OCI-LY7 (cell line): ENCODE data around the gene C1orf159. TPM values are rescaled to one million over a fixed set of nuclear protein-coding genes. Genes with fewer than 3 reads are reported as not detected.

Experiments
- BruUV-seq: library from RNA; stranded (reverse); fragments of 400-500 nt; replicated peaks from 2 replicates; lab custom pipeline; 2021; lab: Mats Ljungman, UMichigan
- CTCF ChIA-PET: fragments of 300-600 bp; sonication (Branson Sonifier 250); formaldehyde crosslinking; loops from one replicate; lab custom pipeline; 2022; ENCODE audit warnings: antibody characterized with exemption; ENCODE audit not compliant: unreplicated experiment; lab: Charles Lee
- POLR2A ChIA-PET: fragments of 300-600 bp; sonication (Branson Sonifier 250); formaldehyde crosslinking; loops from one replicate; lab custom pipeline; 2022; ENCODE audit warnings: antibody characterized with exemption; lab: Charles Lee
- DNase-seq: peaks from one replicate; pipeline ENCODE4 v3.0.0-alpha.2; 2015; ENCODE audit warnings: low spot score
- H2AFZ ChIP-seq: fragments of 200-600 bp; sonication (generic), shearing (Covaris generic); 2 replicates; pipeline ENCODE4 v1.6.1; 2014; ENCODE audit warnings: mild to moderate bottlenecking, antibody characterized with exemption, low read length, moderate library complexity
- H3K27ac ChIP-seq: fragments of 200-600 bp; sonication (generic); 2 replicates; pipeline ENCODE4 v1.5.1; 2014; ENCODE audit warnings: mixed run types, low read depth, mild to moderate bottlenecking, moderate library complexity, low read length, inconsistent platforms; ENCODE audit not compliant: poor library complexity, severe bottlenecking
- H3K36me3 ChIP-seq: fragments of 200-600 bp; sonication (generic); 2 replicates; pipeline ENCODE4 v1.6.1; 2014; ENCODE audit warnings: mild to moderate bottlenecking, antibody characterized with exemption, low read length, moderate library complexity, mixed read lengths; ENCODE audit not compliant: insufficient read depth
- H3K4me1 ChIP-seq: fragments of 200-600 bp; sonication (generic); 2 replicates; pipeline ENCODE4 v1.5.1; 2014; ENCODE audit warnings: mild to moderate bottlenecking, low read length; ENCODE audit not compliant: insufficient read depth, poor library complexity, severe bottlenecking
- H3K4me2 ChIP-seq: fragments of 200-600 bp; sonication (generic); 2 replicates; pipeline ENCODE4 v1.6.1; 2014; ENCODE audit warnings: mild to moderate bottlenecking, low read length
- H3K4me3 ChIP-seq: fragments of 200-600 bp; sonication (generic); 2 replicates; pipeline ENCODE4 v1.5.1; 2014; ENCODE audit warnings: mild to moderate bottlenecking, low read depth, low read length; ENCODE audit not compliant: poor library complexity, severe bottlenecking
- H3K79me2 ChIP-seq: fragments of 200-600 bp; sonication (generic); 2 replicates; pipeline ENCODE4 v1.6.1; 2016; ENCODE audit warnings: low read depth, mild to moderate bottlenecking, low read length, moderate library complexity, mixed read lengths; ENCODE audit not compliant: insufficient read depth
- H3K9me2 ChIP-seq: fragments of 200-600 bp; sonication (generic); 2 replicates; pipeline ENCODE4 v1.6.1; 2016; ENCODE audit warnings: mild to moderate bottlenecking, low read length, mixed read lengths; ENCODE audit not compliant: insufficient read depth
- H3K9me3 ChIP-seq: fragments of 200-600 bp; sonication (generic); 2 replicates; pipeline ENCODE4 v1.6.1; 2014; ENCODE audit warnings: mild to moderate bottlenecking, mixed run types, low read length, mixed read lengths
- H4K20me1 ChIP-seq: fragments of 200-600 bp; sonication (generic); 2 replicates; pipeline ENCODE4 v1.6.1; 2014; ENCODE audit warnings: mild to moderate bottlenecking, antibody characterized with exemption, low read length, moderate library complexity, mixed read lengths; ENCODE audit not compliant: insufficient read depth
- EZH2phosphoT487 ChIP-seq: fragments of 200-600 bp; sonication (generic); IDR thresholded peaks from 2 replicates; pipeline ENCODE4 v1.6.1; 2018; ENCODE audit warnings: low read depth, borderline replicate concordance, mild to moderate bottlenecking, mixed run types, antibody characterized with exemption, low read length, moderate library complexity, mixed read lengths
- intact Hi-C: fragments of 100-400 bp; cut with micrococcal nuclease; formaldehyde crosslinking; loops from one replicate; pipeline ENCODE4 v1.10.0; 2022; ENCODE audit not compliant: unreplicated experiment
- total RNA-seq, 2 experiments: library from RNA; depleted of rRNA in 1 of 2; stranded (reverse); fragments of >200 nt in 1 of 2; shearing (Covaris generic) in 1 of 2; gene quantifications; 2 replicates each; pipeline ENCODE4 v1.2.3, GENCODE V29; 2014 to 2022
- TF ChIP-seq, protein P1 (sequence below): fragments of 200-600 bp; sonication (generic); conservative IDR thresholded peaks from 2 replicates; pipeline ENCODE4 v1.5.1; 2014; ENCODE audit warnings: mild to moderate bottlenecking, antibody characterized with exemption, low read length, moderate library complexity, mixed read lengths

The C1orf159 gene
- total RNA-seq, 2 experiments from 2014 or later: 24.5 to 27.6 TPM

DNA sequence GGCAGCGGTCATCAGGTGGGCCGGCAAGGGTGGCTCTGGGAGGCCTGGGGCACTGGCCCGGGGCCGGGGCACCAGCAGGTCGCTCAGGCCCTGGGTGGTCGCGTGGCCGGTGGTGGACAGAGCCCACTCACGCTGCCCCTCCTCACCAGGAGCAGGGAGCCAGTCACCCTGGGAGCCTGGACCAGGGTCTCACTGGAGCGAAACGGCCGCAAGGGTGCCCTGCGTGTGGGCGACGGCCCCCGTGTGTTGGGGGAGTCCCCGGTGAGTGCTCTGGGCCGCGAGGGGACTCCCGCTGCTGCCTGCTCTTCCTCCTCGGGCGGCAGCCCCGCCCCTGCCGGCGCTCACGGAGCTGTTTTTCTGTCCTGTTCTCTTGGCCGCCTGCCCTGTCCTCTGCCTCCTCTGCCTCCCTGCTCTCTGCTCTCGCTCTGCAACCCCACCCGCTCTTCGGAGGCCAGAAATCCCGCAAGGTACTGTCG, 65.3 kb downstream of the C1orf159 start:
- no peak overlapping the region for H3K27ac ChIP-seq
- intact Hi-C loops: no loop called here
- ChIA-PET CTCF (no interaction called here), POLR2A (no interaction called here)
- no peaks in the 10 kb centered on the region for H3K9me3 ChIP-seq
- no peaks in the 10 kb centered on the region for H4K20me1 ChIP-seq
- TF ChIP-seq, protein P1, sequence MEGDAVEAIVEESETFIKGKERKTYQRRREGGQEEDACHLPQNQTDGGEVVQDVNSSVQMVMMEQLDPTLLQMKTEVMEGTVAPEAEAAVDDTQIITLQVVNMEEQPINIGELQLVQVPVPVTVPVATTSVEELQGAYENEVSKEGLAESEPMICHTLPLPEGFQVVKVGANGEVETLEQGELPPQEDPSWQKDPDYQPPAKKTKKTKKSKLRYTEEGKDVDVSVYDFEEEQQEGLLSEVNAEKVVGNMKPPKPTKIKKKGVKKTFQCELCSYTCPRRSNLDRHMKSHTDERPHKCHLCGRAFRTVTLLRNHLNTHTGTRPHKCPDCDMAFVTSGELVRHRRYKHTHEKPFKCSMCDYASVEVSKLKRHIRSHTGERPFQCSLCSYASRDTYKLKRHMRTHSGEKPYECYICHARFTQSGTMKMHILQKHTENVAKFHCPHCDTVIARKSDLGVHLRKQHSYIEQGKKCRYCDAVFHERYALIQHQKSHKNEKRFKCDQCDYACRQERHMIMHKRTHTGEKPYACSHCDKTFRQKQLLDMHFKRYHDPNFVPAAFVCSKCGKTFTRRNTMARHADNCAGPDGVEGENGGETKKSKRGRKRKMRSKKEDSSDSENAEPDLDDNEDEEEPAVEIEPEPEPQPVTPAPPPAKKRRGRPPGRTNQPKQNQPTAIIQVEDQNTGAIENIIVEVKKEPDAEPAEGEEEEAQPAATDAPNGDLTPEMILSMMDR: no peak
- TF ChIP-seq EZH2phosphoT487: no peak
- H3K4me1 ChIP-seq: no peaks in the 10 kb centered on the region
- H3K79me2 ChIP-seq: no peaks in the 10 kb centered on the region
- no peak overlapping the region for H3K4me2 ChIP-seq
- H2AFZ ChIP-seq: no peak overlapping the region
- H3K4me3 ChIP-seq: no peak overlapping the region
- DNase-seq: no peak
- BruUV-seq: no TSS peak
- H3K36me3 ChIP-seq: no peaks in the 10 kb centered on the region
- H3K9me2 ChIP-seq: no peaks in the 10 kb centered on the region

DNA sequence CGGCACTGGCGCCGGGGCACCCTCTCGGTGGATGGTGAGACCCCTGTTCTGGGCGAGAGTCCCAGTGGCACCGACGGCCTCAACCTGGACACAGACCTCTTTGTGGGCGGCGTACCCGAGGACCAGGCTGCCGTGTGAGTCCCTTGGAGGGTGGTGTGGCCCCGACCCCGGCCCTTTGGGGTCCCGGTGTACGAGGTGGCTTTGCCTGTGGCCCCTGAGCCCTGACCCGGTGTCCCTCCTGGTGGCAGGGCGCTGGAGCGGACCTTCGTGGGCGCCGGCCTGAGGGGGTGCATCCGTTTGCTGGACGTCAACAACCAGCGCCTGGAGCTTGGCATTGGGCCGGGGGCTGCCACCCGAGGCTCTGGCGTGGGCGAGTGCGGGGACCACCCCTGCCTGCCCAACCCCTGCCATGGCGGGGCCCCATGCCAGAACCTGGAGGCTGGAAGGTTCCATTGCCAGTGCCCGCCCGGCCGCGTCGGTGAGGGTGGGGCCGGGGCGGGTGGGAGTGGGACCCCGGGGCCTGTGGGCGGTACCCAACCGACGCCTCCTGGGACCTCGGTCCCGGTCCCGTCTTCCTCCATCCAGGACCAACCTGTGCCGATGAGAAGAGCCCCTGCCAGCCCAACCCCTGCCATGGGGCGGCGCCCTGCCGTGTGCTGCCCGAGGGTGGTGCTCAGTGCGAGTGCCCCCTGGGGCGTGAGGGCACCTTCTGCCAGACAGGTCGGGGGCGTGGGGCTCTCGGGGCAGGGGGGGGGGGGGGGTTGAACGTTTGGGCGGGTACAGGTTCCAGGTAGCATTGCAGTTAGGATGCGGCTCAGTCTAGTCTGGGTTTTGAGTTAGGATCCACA, 66.3 kb downstream of the C1orf159 start:
- Histone ChIP-seq H3K4me1 (no peaks in the 10 kb centered on the region), H3K9me2 (no peaks in the 10 kb centered on the region), H3K4me2 (no peak overlapping the region), H3K79me2 (no peaks in the 10 kb centered on the region), H3K36me3 (no peaks in the 10 kb centered on the region), H3K4me3 (no peak overlapping the region), H3K9me3 (no peaks in the 10 kb centered on the region), H3K27ac (no peak overlapping the region), H2AFZ (no peak overlapping the region), H4K20me1 (no peaks in the 10 kb centered on the region)
- TF ChIP-seq, protein P1: no peak
- TF ChIP-seq EZH2phosphoT487: no peak
- intact Hi-C loops: no loop called here
- ChIA-PET POLR2A (no interaction called here), CTCF (no interaction called here)
- DNase-seq: no peak
- no TSS peak for BruUV-seq

DNA sequence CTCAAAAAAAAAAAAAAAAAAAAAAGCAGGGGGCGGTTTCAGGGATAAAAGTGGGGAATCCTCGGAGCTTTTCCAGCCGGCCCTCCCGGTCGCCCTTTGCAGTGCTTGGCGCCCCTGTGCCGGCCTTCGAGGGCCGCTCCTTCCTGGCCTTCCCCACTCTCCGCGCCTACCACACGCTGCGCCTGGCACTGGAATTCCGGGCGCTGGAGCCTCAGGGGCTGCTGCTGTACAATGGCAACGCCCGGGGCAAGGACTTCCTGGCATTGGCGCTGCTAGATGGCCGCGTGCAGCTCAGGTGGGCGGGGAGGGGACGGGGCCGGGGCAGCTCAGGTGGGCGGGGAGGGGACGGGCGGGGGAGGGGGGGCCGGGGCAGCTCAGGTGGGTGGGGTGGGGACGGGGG, 67.1 kb downstream of the C1orf159 start:
- no peak overlapping the region for H3K4me2 ChIP-seq
- TF ChIP-seq, protein P1: no peak
- no peak for TF ChIP-seq EZH2phosphoT487
- BruUV-seq: no TSS peak
- H3K27ac ChIP-seq: no peak overlapping the region
- no peak overlapping the region for H3K4me3 ChIP-seq
- H3K9me3 ChIP-seq: no peaks in the 10 kb centered on the region
- no peaks in the 10 kb centered on the region for H4K20me1 ChIP-seq
- DNase-seq: no peak
- H3K9me2 ChIP-seq: no peaks in the 10 kb centered on the region
- ChIA-PET CTCF (no interaction called here), POLR2A (no interaction called here)
- no peaks in the 10 kb centered on the region for H3K36me3 ChIP-seq
- intact Hi-C loops: no loop called here
- no peak overlapping the region for H2AFZ ChIP-seq
- no peaks in the 10 kb centered on the region for H3K79me2 ChIP-seq
- H3K4me1 ChIP-seq: no peaks in the 10 kb centered on the region
